ENCODE data around the gene SKP2.

The SKP2 gene

DNA sequence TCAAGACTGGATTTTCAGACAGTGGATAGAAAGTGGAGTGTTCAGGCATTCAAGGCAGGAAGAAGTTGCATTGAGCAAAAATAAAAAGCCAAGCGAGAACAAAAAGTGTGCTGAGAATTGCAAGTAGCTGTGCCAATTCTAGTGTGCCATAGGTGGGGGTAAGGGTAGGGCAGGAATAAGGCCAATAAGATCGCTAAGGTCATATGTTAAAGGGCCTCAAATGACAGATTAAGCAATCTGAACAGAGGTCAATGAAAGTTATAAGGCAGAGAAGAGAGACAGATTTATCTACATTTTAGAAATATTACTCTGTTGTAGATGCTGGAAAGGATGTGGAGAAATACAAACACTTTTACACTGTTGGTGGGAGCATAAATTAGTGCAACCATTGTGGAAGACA, 53.4 kb downstream of the SKP2 start:
- no peak for DNase-seq

GRCh38 chr5:36206913-36207312, 55.0 kb downstream of the SKP2 start:
- no peak for DNase-seq

GRCh38 chr5:36208786-36209185, 56.9 kb downstream of the SKP2 start:
- no peak for DNase-seq

DNA sequence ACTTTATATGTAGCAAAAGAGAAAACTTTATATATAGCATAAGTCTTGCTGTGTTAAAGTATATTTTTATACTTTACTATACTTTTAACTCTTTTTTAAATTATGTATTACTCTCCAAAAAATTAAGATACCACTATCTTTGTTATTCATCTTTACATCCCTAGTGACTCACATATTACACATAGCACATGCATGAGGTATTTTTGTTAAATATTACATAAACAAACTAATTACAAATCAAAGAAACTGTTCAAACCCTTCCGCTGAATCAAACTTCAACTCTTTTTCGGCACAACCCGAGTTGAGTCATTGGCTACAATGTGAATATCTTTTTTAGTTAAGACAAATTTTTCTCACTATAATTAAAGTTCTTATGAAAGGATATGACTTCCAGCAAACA, 57.8 kb downstream of the SKP2 start:
- DNase-seq = no peak

DNA sequence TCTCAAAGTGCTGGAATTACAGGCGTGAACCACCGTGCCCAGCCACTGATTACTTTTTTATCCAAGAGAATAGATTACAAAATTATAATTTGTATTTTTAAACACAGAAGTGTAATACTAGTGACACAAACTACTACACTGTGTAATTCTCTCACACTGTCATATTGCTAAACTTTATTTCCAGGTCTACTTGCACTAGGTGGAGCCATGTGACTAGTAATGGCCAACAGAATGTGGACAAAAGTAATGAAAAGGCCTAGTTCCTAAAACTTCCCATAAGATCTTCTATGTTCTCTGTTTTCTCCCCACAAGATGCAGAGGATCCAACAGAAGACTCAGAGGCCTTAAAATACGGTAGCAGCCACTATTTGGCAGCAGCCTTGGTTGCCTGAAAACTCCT, 62.5 kb downstream of the SKP2 start:
- no peak for DNase-seq

DNA sequence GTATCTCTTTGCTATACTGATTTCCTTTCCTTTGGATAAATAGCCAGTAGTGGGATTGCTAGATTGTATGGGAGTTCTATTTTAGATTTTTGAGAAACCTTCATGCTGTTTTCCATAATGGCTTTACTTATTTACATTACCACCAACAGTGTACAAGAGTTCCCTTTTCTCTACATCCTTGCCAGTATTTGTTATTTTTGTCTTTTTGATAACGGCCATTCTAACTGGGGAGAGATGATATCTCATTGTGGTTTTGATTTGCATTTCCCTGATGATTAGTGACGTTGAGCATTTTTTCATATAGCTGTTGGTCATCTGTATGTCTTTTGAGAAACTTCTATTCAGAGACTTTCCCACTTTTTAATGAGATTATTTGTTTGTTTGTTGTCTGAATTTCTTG, 64.0 kb downstream of the SKP2 start:
- no peak for DNase-seq

DNA sequence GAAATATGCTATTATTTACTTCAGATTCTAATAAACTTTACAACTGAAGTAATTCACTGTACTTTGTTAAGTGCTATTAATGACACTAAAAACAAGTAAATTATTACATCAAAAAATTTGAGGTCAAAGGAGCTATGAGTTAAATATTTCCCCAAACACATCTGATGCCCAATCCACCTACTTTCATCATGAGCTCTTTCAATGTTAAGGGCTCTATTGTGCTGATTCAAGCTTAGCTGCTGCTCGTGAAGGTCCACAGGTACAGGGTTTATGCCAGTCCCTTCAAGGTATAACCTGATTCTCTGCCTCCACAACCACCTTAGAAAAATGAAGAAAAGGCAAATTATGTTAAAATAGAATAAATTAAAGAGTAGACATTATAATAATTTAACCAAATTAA, 65.7 kb downstream of the SKP2 start:
- no peak for DNase-seq

- DNase-seq = no peak
These were observed 66.1 kb downstream of the SKP2 start for GRCh38 chr5:36217988-36218387.

DNA sequence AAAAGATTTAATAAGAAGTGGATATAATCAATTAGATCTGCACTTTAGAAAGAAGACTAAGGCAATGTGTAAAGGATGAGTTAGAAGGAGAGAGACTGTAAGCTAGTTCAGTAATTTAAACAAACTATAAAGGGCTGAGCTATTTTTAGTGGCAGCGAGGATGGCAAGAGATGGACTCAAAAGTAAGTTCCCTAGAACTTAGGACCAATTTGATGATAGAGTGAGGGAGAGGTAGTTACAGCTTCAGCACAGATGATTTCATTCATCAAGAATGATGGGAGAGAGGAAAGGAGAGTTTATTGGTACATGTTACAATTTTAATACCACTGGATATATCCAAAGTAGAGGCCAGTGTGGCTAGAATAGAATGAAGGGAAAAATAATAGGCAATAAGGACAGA, 70.7 kb downstream of the SKP2 start:
- DNase-seq = no peak

GRCh38 chr5:36227046-36227445, 75.1 kb downstream of the SKP2 start:
- no peak for DNase-seq

GRCh38 chr5:36228505-36228904, 76.6 kb downstream of the SKP2 start:
- DNase-seq = no peak

- no peak for DNase-seq
These were observed 78.4 kb downstream of the SKP2 start for GRCh38 chr5:36230151-36230790.

DNA sequence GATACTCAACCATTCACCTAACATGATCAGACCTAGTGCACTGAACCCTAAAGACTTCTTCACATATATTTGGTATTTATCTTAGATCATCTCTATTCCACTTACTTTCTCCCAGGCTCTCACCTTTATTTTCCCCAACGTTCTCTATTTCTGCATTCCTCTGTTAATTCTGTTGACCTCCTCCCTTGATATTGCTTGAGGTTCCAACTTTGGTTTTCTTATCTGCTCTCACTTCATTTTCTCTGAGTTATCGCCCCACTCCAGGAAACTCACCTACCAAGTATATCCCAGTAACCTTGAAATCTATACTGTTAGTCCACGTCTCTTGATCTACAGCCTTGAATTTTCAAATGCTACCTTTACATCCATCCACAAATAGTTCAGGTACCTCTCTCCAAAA, 80.6 kb downstream of the SKP2 start:
- no peak for DNase-seq

Measured in eye (tissue), 1 donor.